CD4-positive, alpha-beta T cell treated with Interleukin-17A for 1 hour (primary cell): ENCODE measurements around the gene THSD4.

ENCODE experiments used
- DNase-seq: peaks from one replicate; pipeline ENCODE4 v3.0.0-alpha.2; 2020

Gene THSD4

GRCh38 chr15:71515375-71516186 lies 400.3 kb downstream of the THSD4 start:
- no peak for DNase-seq

DNA sequence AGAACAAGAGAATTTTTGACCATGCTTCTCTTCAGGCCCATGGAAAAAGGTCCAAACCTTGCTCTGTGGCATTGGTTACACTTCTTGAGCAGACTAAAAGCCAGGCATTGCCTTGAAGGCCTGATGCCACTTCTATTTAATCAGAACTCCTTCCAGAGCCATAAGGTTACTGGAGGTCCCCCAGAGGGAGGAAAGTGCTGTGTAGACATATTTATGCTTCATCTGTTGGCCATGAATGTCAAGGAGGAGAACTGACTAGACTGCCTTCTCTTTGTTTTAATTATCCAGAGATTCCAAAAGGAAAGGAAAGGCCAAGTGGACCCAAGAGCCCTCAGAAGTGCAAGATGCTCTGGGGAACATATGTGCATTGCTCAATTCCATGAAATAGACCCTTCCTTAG lies 402.5 kb downstream of the THSD4 start:
- no peak for DNase-seq

DNA sequence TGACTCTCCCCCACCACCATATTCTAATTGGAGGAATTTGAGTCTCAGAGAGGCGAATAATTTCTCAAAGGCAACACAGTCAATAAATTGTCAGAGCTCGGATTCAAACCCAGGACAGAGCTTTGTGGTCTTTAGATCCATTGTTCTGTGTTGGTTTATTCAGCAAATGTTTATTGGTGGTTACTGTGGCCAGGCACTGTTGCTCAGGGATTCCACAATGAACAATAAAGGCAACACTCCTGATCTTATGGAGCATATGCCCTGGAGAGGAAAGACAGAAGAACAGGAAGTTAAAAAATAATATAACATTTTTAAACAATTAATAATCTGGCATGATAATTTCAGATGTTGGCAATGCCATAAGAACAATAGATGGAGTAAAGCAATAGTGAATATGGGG lies 403.4 kb downstream of the THSD4 start:
- DNase-seq: no peak

DNA sequence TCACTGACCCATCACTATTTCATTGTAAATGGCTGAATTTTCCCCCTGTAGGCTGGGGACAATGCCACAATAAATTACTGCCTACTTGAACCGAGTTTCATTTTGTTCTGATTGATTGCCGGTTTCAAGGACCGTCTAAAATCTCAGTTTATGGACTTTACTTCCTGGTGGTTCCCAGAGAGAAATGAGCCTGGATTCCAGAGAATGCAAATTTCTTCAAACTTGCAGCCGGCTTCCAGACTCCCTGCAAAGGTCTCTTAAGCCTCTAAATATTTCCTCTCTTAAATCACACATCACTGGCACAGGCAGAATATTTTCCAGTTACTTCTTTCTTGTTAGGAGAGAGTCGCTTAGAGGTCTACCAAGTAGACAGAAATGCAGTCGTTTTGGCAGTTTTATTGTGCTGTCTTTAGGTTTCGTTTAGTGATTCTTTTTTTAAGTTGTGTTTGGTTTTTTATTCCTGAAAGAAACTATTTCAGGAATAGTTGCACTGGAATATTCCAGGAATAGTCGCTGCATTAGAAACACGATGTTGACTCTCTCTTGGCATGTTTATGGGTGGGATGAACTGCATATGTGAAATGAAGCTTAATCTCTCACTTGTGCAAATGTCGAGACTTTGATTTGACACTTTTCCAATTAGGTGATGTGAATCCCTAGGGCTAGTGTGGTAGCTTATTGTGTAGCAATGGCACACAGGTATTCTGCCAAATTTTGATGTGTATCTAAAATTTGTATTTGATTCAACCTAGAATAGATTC lies 411.0 kb downstream of the THSD4 start:
- no peak for DNase-seq

GRCh38 chr15:71529361-71529760 lies 414.1 kb downstream of the THSD4 start:
- no peak for DNase-seq

- no peak for DNase-seq
Observed at GRCh38 chr15:71530116-71530515, 414.8 kb downstream of the THSD4 start.

DNA sequence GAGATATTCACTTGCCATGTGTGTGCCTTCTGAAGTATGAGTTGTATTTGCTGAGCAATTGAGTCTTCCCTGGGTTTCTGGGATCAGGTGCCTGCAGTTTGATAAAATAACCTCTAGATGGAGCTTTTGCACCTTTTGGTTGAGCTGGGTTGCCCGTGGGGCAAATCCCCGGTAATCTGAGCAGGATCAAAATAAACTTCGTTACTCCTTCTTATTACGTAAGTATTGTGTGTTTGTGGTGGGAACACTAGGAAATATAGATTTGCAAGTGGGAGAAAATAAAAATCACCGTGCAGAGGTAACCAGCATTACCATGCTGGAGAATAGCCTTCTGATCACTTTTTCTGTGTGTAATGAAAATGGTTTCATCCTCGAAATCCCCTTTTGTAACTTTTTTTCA lies 417.7 kb downstream of the THSD4 start:
- DNase-seq: no peak

- DNase-seq: no peak
Observed at GRCh38 chr15:71538181-71538580, 422.9 kb downstream of the THSD4 start.

GRCh38 chr15:71541746-71542145 lies 426.5 kb downstream of the THSD4 start:
- DNase-seq: no peak

GRCh38 chr15:71542836-71543235 lies 427.6 kb downstream of the THSD4 start:
- DNase-seq: no peak

GRCh38 chr15:71543413-71543812 lies 428.1 kb downstream of the THSD4 start:
- no peak for DNase-seq

- no peak for DNase-seq
Observed at GRCh38 chr15:71545223-71545760, 430.0 kb downstream of the THSD4 start.

GRCh38 chr15:71545923-71546322 lies 430.7 kb downstream of the THSD4 start:
- DNase-seq: no peak

GRCh38 chr15:71547011-71547410 lies 431.7 kb downstream of the THSD4 start:
- DNase-seq: no peak

DNA sequence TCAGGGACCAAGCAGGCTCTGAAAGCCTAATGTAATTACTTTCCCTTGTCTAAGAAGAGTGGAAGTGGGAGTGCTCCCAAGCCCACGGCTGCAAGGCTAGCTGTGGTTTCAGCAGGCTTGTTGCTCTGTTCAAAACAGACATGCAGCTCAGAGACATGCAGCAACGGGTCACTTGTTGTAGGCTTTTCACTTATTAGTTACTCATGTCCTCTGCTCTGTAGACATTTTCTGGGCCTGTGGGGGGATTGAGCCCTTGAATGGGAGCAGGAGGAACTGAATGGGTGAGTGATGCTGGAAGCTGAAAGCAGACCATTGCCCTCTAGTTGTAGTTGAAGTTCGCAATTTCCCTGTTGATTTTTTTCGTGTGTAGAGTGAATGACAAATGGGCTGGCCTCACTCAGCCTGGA lies 433.1 kb downstream of the THSD4 start:
- no peak for DNase-seq

- no peak for DNase-seq
Observed at GRCh38 chr15:71549091-71549490, 433.8 kb downstream of the THSD4 start.

- no peak for DNase-seq
Observed at GRCh38 chr15:71549697-71550096, 434.4 kb downstream of the THSD4 start.

GRCh38 chr15:71551566-71551965 lies 436.3 kb downstream of the THSD4 start:
- DNase-seq: no peak

DNA sequence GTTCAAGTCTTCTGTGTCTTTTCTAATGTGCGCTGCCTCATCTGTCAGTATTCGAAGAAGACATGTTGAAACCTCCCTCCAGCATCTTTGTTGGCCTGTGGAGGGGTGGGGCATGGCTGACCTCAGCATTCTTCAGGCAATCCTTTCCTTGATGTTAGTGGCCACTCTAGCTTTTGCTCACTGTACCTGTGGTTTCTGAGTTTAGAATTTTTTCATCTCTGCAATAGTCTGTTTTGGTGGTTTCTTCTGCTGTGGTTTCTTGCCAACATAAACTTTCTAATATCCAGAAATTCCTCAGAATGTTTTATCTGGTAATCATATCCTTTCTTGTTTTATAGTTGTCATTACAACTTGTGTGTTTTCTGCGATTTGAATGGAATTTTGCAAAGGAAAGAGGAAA lies 443.8 kb downstream of the THSD4 start:
- no peak for DNase-seq

DNA sequence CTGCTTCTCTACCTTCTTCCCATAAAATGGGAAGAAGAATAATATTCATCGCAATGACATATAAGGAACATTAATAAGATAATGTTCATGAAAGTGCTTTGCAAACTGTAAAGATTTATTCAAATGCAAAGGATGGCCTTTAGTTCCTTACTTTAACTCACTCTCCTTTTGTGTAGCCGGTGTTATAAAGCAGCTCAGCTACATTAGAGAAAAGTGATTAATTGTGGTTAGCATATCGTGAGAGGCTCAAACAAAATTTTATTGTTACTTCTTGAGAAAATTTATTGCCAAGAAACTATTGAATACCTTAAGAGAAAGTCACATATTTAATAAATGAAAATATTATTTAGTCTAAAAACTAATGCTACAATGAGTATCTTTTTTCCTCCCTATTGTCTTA lies 444.3 kb downstream of the THSD4 start:
- no peak for DNase-seq

- DNase-seq: no peak
Observed at GRCh38 chr15:71562251-71562650, 447.0 kb downstream of the THSD4 start.

- DNase-seq: no peak
Observed at GRCh38 chr15:71564217-71564616, 448.9 kb downstream of the THSD4 start.

GRCh38 chr15:71565006-71565405 lies 449.7 kb downstream of the THSD4 start:
- DNase-seq: no peak

DNA sequence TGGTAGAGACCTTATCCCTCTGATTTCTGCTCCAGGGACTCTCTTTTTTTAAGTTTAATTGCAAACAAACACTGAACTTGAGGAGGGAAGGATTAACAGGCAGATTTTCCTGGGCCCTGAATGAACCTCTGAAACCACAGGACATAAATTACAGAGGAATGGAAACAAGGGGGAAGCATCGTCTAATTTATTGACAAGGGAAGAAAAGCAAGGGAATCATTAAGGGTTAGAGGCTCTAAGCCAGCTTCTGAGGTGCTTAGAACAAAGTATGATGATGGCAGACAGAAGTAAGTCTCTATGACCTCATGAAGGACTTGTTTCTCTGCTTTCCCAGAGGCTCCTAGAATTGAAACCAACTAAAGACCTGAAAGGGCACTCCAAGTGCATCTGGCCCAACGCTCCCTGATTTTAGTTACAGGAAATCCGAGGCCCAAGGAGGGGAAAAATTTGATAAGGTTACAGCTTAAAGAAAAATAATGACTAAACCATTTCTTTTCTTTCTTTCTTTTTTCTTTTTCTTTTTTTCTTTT lies 450.4 kb downstream of the THSD4 start:
- DNase-seq: no peak
